Fibroblast of lung (primary cell): ENCODE data around the gene DEDD2. TPM values are rescaled to one million over a fixed set of nuclear protein-coding genes. Genes with fewer than 3 reads are reported as not detected.

Experiments
- DNase-seq, 2 donors: peaks; one replicate each; pipeline versions ENCODE4 v3.0.0 to v3.0.0-alpha.2; 2010; ENCODE audit warnings: low read depth in 2 of 2
- H2AFZ ChIP-seq: 2 replicates; pipeline ENCODE4 v1.5.1; 2012; ENCODE audit warnings: low read length, control low read depth, inconsistent platforms
- H3K27ac ChIP-seq: 2 replicates; pipeline ENCODE4 v1.5.1; 2011; ENCODE audit warnings: low read length, control low read depth; ENCODE audit not compliant: insufficient read depth
- H3K27me3 ChIP-seq: 2 replicates; pipeline ENCODE4 v1.5.1; 2011; ENCODE audit warnings: mild to moderate bottlenecking, low read length; ENCODE audit not compliant: control insufficient read depth, insufficient read depth
- H3K36me3 ChIP-seq: 2 replicates; pipeline ENCODE4 v1.5.1; 2011; ENCODE audit warnings: low read length; ENCODE audit not compliant: control insufficient read depth, insufficient read depth
- H3K4me1 ChIP-seq: 2 replicates; pipeline ENCODE4 v1.5.1; 2011; ENCODE audit warnings: low read length; ENCODE audit not compliant: control insufficient read depth, insufficient read depth; ENCODE audit errors: extremely low read depth
- H3K4me2 ChIP-seq: 2 replicates; pipeline ENCODE4 v1.5.1; 2011; ENCODE audit warnings: low read length, control low read depth; ENCODE audit not compliant: insufficient read depth; ENCODE audit errors: extremely low read depth
- H3K4me3 ChIP-seq, 4 experiments: fragments of 200-600 bp in 1 of 4; sonication (generic) in 1 of 4; replicated peaks in 1 of 4; 2 replicates each; pipeline ENCODE4 v1.5.1; 2011 to 2016; ENCODE audit warnings: low read length in 4 of 4, low read depth in 3 of 4, mild to moderate bottlenecking in 3 of 4, control low read depth in 2 of 4, inconsistent platforms in 1 of 4, mixed read lengths in 1 of 4; ENCODE audit not compliant: insufficient read depth in 1 of 4; ENCODE audit errors: control extremely low read depth in 1 of 4
- H3K79me2 ChIP-seq: 2 replicates; pipeline ENCODE4 v1.5.1; 2012; ENCODE audit warnings: mild to moderate bottlenecking, low read length, inconsistent platforms; ENCODE audit not compliant: control insufficient read depth, insufficient read depth
- H3K9ac ChIP-seq: 2 replicates; pipeline ENCODE4 v1.5.1; 2011; ENCODE audit warnings: mild to moderate bottlenecking, low read length, control low read depth; ENCODE audit not compliant: insufficient read depth
- H3K9me3 ChIP-seq: 2 replicates; pipeline ENCODE4 v1.5.1; 2012; ENCODE audit warnings: low read depth, low read length; ENCODE audit not compliant: control insufficient read depth, insufficient read depth
- H4K20me1 ChIP-seq: 2 replicates; pipeline ENCODE4 v1.5.1; 2011; ENCODE audit warnings: low read length; ENCODE audit not compliant: control insufficient read depth, insufficient read depth; ENCODE audit errors: extremely low read depth
- EZH2 ChIP-seq: IDR thresholded peaks from 2 replicates; pipeline ENCODE4 v1.5.1; 2012; ENCODE audit warnings: low read length, control low read depth, mild to moderate bottlenecking; ENCODE audit errors: missing control alignments
- polyA plus RNA-seq, 2 donors: library from polyadenylated mRNA; depleted of rRNA in 1 of 2; stranded (reverse) in 1 of 2; unstranded in 1 of 2; fragments of >200 nt; gene quantifications; 2 replicates each; pipeline ENCODE4 v1.2.1, GENCODE V29; 2011 to 2012; ENCODE audit warnings: missing spikeins in 1 of 2
- total RNA-seq: library from RNA; depleted of rRNA; stranded (reverse); fragments of >200 nt; gene quantifications from 2 replicates; pipeline ENCODE4 v1.2.1, GENCODE V29; 2014
- TF ChIP-seq, protein P1 (sequence below), 2 donors: IDR thresholded peaks in 1 of 2; conservative IDR thresholded peaks in 1 of 2; 1 replicate in 1 of 2; 2 replicates in 1 of 2; pipeline ENCODE4 v1.5.1; 2011 to 2012; ENCODE audit warnings: low read length in 2 of 2, control low read depth in 1 of 2, inconsistent platforms in 1 of 2, low read depth in 1 of 2, mild to moderate bottlenecking in 1 of 2

The DEDD2 gene
- total and polyA plus RNA-seq, 2 donors (not counting 1 experiment from before 2014, with no cell fraction given) = 10.0 to 17.8 TPM

DNA sequence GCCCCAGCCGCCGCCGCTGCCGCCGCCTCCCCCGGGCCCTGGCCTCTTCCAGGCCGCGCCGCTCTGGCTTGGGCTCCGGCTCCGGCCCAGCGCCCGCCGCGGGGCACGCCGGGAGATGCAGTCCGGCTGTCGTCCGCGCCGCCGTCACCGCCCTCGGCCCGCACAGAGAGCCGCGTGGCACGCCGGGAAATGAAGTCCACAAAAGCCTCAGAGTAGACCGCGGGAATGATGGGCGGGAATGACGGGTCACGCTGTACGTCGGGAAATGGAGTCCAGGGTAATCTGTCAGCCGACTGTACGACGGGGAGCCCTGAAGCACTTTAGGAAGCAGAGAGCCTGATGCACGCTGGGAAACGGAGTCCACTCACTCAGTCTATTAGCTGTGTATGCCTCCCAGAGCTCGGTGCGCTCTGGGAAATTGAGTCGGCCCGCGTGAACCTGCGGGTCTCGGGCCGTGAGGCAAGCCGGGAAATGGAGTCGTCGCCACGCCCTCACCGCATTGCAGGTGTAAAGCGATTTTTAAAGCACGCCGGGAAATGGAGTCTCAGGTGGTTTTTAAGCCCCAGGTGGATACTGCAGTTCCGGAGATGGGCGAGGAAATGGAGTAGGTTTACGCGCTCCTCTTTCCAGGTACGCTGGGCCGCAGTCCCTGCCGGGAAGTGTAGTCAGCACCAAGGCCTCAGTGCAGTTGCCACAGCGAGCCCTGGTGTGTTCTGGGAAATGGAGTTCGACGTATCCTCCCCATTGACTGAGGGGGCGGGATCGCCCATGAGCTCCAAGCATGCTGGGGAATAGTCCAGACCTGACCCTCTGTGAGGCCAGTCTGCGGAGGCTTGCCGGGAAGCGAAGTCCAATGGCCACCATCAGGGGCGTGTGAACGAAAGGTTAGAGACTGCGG is 25.3 kb upstream of the DEDD2 start, which contains the start of gene GSK3A:
TSS of gene GSK3A (minus strand) at position 91 of the 898 bp plus-strand sequence. CDS start 137 bp downstream, outside the sequence.
- Histone ChIP-seq H2AFZ (peak within 1 kb of the TSS; percentile 72), H3K27ac (peak within 1 kb of the TSS; percentile 68), H3K79me2 (peaks cover 29% of the 10 kb centered on the region), H3K27me3 (no peaks in the 10 kb centered on the region), H3K9ac (peak within 1 kb of the TSS; percentile 83), H4K20me1 (no peaks in the 10 kb centered on the region), H3K4me2 (peak within 1 kb of the TSS; percentile 96), H3K36me3 (peaks cover 3% of the 10 kb centered on the region), H3K4me3 (peak within 1 kb of the TSS; percentile 66 to 99 (median 88)), H3K9me3 (no peaks in the 10 kb centered on the region), H3K4me1 (peaks cover 13% of the 10 kb centered on the region)
- TF ChIP-seq EZH2 = no peak
- TF ChIP-seq, protein P1, sequence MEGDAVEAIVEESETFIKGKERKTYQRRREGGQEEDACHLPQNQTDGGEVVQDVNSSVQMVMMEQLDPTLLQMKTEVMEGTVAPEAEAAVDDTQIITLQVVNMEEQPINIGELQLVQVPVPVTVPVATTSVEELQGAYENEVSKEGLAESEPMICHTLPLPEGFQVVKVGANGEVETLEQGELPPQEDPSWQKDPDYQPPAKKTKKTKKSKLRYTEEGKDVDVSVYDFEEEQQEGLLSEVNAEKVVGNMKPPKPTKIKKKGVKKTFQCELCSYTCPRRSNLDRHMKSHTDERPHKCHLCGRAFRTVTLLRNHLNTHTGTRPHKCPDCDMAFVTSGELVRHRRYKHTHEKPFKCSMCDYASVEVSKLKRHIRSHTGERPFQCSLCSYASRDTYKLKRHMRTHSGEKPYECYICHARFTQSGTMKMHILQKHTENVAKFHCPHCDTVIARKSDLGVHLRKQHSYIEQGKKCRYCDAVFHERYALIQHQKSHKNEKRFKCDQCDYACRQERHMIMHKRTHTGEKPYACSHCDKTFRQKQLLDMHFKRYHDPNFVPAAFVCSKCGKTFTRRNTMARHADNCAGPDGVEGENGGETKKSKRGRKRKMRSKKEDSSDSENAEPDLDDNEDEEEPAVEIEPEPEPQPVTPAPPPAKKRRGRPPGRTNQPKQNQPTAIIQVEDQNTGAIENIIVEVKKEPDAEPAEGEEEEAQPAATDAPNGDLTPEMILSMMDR (conservative IDR thresholded peaks at IDR 0.05 in 1 of 2, IDR thresholded peaks at IDR 0.05 in 1 of 2; ENCODE audit: low read depth in 1 of 2, low read length in 2 of 2) = no peak
- DNase-seq = peak; percentile 99

DNA sequence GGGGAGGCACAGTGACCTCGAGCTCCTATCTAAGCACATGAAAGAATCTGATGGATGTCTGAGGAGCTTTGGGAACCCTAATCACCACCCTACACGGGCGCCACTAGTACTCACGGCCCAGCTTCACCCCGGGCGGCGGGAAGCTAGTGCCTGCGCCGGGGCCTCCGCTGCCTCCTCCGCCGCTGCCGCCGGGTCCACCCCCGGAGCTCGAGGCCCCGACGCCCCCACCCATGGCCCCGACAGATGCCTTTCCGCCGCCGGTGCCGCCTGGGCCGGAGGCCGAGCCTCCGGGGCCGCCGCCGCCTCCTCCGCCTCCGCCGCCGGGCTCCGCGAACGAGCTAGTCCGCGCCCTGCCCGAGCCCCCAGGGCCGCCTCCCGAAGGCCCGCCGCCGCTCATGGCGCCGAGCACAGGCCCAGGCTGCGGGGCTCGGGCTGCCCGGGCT is 24.6 kb upstream of the DEDD2 start:
- Histone ChIP-seq H3K79me2 (peaks cover 29% of the 10 kb centered on the region), H3K27me3 (no peaks in the 10 kb centered on the region), H2AFZ (no peak overlapping the region), H3K4me1 (peaks cover 11% of the 10 kb centered on the region), H3K4me3 (peak overlapping the region; percentile 66 to 99 (median 88)), H3K36me3 (peaks cover 3% of the 10 kb centered on the region), H3K9ac (peak overlapping the region; percentile 83), H4K20me1 (no peaks in the 10 kb centered on the region), H3K27ac (peak overlapping the region; percentile 68), H3K9me3 (no peaks in the 10 kb centered on the region), H3K4me2 (peak overlapping the region; percentile 96)
- no peak for DNase-seq
- TF ChIP-seq EZH2 = no peak
- TF ChIP-seq, protein P1 (conservative IDR thresholded peaks at IDR 0.05 in 1 of 2, IDR thresholded peaks at IDR 0.05 in 1 of 2; ENCODE audit: low read depth in 1 of 2, low read length in 2 of 2) = no peak

DNA sequence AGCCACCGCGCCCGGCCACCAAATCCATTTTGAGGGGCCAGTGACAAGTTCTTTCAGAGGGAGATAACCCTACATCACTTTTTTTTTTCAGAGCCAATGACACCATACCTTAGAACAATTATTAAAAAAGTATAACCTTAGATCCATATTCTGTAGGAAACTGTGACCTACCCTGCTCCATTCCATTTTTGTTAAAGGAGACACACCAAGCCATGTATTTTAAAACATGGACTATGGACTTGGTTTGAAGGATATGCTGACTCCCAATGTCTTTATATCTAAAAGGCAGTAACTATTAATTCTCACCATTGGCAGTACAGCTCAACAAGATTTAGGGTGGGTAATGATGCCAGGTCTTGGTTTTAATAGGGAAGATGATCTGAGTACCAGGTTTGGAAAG is 23.8 kb upstream of the DEDD2 start:
- H3K4me3 ChIP-seq = peak overlapping the region; percentile 66 to 99 (median 88)
- no peak for DNase-seq
- no peaks in the 10 kb centered on the region for H4K20me1 ChIP-seq
- peaks cover 4% of the 10 kb centered on the region for H3K4me1 ChIP-seq
- H3K9me3 ChIP-seq = no peaks in the 10 kb centered on the region
- peak overlapping the region; percentile 68 for H3K27ac ChIP-seq
- H3K79me2 ChIP-seq = peaks cover 29% of the 10 kb centered on the region
- no peak overlapping the region for H2AFZ ChIP-seq
- peaks cover 1% of the 10 kb centered on the region for H3K36me3 ChIP-seq
- no peaks in the 10 kb centered on the region for H3K27me3 ChIP-seq
- peak overlapping the region; percentile 83 for H3K9ac ChIP-seq
- TF ChIP-seq, protein P1 (conservative IDR thresholded peaks at IDR 0.05 in 1 of 2, IDR thresholded peaks at IDR 0.05 in 1 of 2; ENCODE audit: low read depth in 1 of 2, low read length in 2 of 2) = no peak
- no peak for TF ChIP-seq EZH2
- H3K4me2 ChIP-seq = peak overlapping the region; percentile 96
